ENCODE data around the gene MAP3K3.

DNA sequence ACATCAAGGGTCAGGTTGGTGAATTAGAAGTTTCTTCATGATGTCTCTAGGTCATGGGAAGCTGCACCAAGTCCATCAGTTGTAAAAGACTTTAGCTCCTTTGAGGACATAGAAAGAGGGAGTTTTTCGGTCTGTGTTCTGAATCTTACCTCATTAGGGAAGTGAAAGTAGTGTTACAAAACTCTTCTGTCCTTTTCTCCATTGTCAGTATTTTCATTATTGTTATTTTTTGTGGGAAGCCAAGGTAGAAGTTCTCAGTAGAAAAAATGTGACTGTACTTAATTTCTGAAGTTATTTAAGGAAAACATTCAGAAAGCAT lies 24.2 kb downstream of the MAP3K3 start:
- TF ChIP-seq, protein P1, sequence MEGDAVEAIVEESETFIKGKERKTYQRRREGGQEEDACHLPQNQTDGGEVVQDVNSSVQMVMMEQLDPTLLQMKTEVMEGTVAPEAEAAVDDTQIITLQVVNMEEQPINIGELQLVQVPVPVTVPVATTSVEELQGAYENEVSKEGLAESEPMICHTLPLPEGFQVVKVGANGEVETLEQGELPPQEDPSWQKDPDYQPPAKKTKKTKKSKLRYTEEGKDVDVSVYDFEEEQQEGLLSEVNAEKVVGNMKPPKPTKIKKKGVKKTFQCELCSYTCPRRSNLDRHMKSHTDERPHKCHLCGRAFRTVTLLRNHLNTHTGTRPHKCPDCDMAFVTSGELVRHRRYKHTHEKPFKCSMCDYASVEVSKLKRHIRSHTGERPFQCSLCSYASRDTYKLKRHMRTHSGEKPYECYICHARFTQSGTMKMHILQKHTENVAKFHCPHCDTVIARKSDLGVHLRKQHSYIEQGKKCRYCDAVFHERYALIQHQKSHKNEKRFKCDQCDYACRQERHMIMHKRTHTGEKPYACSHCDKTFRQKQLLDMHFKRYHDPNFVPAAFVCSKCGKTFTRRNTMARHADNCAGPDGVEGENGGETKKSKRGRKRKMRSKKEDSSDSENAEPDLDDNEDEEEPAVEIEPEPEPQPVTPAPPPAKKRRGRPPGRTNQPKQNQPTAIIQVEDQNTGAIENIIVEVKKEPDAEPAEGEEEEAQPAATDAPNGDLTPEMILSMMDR (conservative IDR thresholded peaks at IDR 0.05), result no peak
- TF ChIP-seq EZH2 (IDR thresholded peaks at IDR 0.05; ENCODE audit: low read depth), result no peak
